A549 (cell line): ENCODE data around the gene FAM180A.

Experiments
- CHD2 ChIP-seq: fragments of 150-350 bp; IDR thresholded peaks from 2 replicates; pipeline ENCODE4 v1.6.1; 2014; ENCODE audit warnings: low read length; ENCODE audit not compliant: partially characterized antibody
- CTCF ChIP-seq: fragments of >200 bp; sonication (Bioruptor Twin); formaldehyde crosslinking; IDR thresholded peaks from 3 replicates; pipeline ENCODE4 v1.5.1; 2016
- HDAC2 ChIP-seq: fragments of 200-600 bp; sonication (generic); IDR thresholded peaks from 2 replicates; pipeline ENCODE4 v1.6.1; 2016
- POLR2A ChIP-seq: IDR thresholded peaks from 2 replicates; pipeline ENCODE4 v1.6.1; 2012; ENCODE audit warnings: mild to moderate bottlenecking, low read length
- TP53 ChIP-seq: fragments of 250-450 bp; sonication (Bioruptor Pico); IDR thresholded peaks from 2 replicates; pipeline ENCODE4 v1.5.0; 2021; ENCODE audit warnings: mild to moderate bottlenecking, moderate library complexity

- TF ChIP-seq POLR2A, result no peak
- TF ChIP-seq CTCF, result no peak
- TF ChIP-seq TP53 (CRISPR knock-in tag), result no peak
- no peak for TF ChIP-seq HDAC2
- TF ChIP-seq CHD2, result no peak
These were observed 10.9 kb upstream of the FAM180A start for GRCh38 chr7:135759532-135759931.
